IMR-90 (cell line): ENCODE results near the gene USP32. TPM values are rescaled to one million over a fixed set of nuclear protein-coding genes. Genes with fewer than 3 reads are reported as not detected.

Source experiments
- ATAC-seq: fragments of 200-7000 bp; cut with Tn5 transposase; 2 replicates; pipeline ENCODE4 v1.9.1; 2020; ENCODE audit warnings: low read depth, mild to moderate bottlenecking, moderate library complexity
- BruUV-seq: library from RNA; stranded (reverse); fragments of 400-500 nt; replicated peaks from 2 replicates; lab custom pipeline; 2021; lab: Mats Ljungman, UMichigan
- CTCF ChIA-PET: fragments of 300-600 bp; formaldehyde crosslinking; extraction: SDS; loops from one replicate; lab custom pipeline; 2021; ENCODE audit warnings: antibody characterized with exemption; lab: Yijun Ruan, JAX
- POLR2A ChIA-PET: fragments of 300-600 bp; sonication (Branson Sonifier 250); formaldehyde crosslinking; loops from one replicate; lab custom pipeline; 2022; ENCODE audit warnings: antibody characterized with exemption; ENCODE audit not compliant: unreplicated experiment; lab: Charles Lee
- DNase-seq: peaks from one replicate; pipeline ENCODE4 v3.0.0; 2013
- H2AFZ ChIP-seq: replicated peaks from 2 replicates; pipeline ENCODE3; 2013; ENCODE audit warnings: low read length, mild to moderate bottlenecking; ENCODE audit not compliant: poor library complexity
- H2AK5ac ChIP-seq: 2 replicates; pipeline ENCODE4 v1.6.1; 2013; ENCODE audit warnings: low read depth, low read length, inconsistent platforms
- H2AK9ac ChIP-seq: replicated peaks from 2 replicates; pipeline ENCODE3; 2013; ENCODE audit warnings: mild to moderate bottlenecking, low read depth, low read length, moderate library complexity; ENCODE audit not compliant: poor library complexity
- H2BK120ac ChIP-seq: 2 replicates; pipeline ENCODE4 v1.6.1; 2013; ENCODE audit warnings: low read depth, low read length, inconsistent platforms
- H2BK15ac ChIP-seq: 3 replicates; pipeline ENCODE4 v1.6.1; 2013; ENCODE audit warnings: low read depth, low read length, inconsistent platforms
- H2BK20ac ChIP-seq: 2 replicates; pipeline ENCODE4 v1.6.1; 2013; ENCODE audit warnings: low read depth, mild to moderate bottlenecking, inconsistent platforms, low read length, moderate library complexity
- H2BK5ac ChIP-seq: 2 replicates; pipeline ENCODE4 v1.6.1; 2013; ENCODE audit warnings: mild to moderate bottlenecking, low read depth, low read length, inconsistent platforms; ENCODE audit not compliant: poor library complexity, severe bottlenecking
- H3K14ac ChIP-seq: replicated peaks from 2 replicates; pipeline ENCODE4 v1.6.1; 2013; ENCODE audit warnings: low read depth, low read length, inconsistent platforms
- H3K18ac ChIP-seq: 2 replicates; pipeline ENCODE4 v1.6.1; 2013; ENCODE audit warnings: low read depth, low read length, control low read depth
- H3K23ac ChIP-seq: 2 replicates; pipeline ENCODE4 v1.6.1; 2013; ENCODE audit warnings: low read depth, low read length, inconsistent platforms
- H3K27ac ChIP-seq: 2 replicates; pipeline ENCODE4 v1.5.1; 2013; ENCODE audit warnings: mild to moderate bottlenecking, control low read depth, low read length; ENCODE audit not compliant: insufficient read depth
- H3K27me3 ChIP-seq: 2 replicates; pipeline ENCODE4 v1.6.1; 2013; ENCODE audit warnings: low read length; ENCODE audit not compliant: control insufficient read depth, insufficient read depth
- H3K36me3 ChIP-seq: 2 replicates; pipeline ENCODE4 v1.6.1; 2013; ENCODE audit warnings: low read length, mixed read lengths; ENCODE audit not compliant: control insufficient read depth, insufficient read depth
- H3K4ac ChIP-seq: 2 replicates; pipeline ENCODE4 v1.6.1; 2013; ENCODE audit warnings: low read depth, low read length, inconsistent platforms
- H3K4me1 ChIP-seq: 2 replicates; pipeline ENCODE4 v1.6.1; 2013; ENCODE audit warnings: low read length, mixed read lengths; ENCODE audit not compliant: control insufficient read depth, insufficient read depth
- H3K4me2 ChIP-seq: 2 replicates; pipeline ENCODE4 v1.6.1; 2013; ENCODE audit warnings: low read depth, mild to moderate bottlenecking, control low read depth, low read length, moderate library complexity
- H3K4me3 ChIP-seq: 2 replicates; pipeline ENCODE4 v1.5.1; 2013; ENCODE audit warnings: low read depth, mild to moderate bottlenecking, control low read depth, low read length, moderate library complexity; ENCODE audit not compliant: insufficient read depth
- H3K56ac ChIP-seq: 2 replicates; pipeline ENCODE4 v1.6.1; 2013; ENCODE audit warnings: low read length, inconsistent platforms; ENCODE audit not compliant: insufficient read depth; ENCODE audit errors: extremely low read depth
- H3K79me1 ChIP-seq, 2 experiments: 2 replicates each; pipeline ENCODE4 v1.6.1; 2013; ENCODE audit warnings: low read length in 2 of 2, inconsistent platforms in 1 of 2, low read depth in 1 of 2
- H3K9ac ChIP-seq: 2 replicates; pipeline ENCODE4 v1.6.1; 2013; ENCODE audit warnings: low read depth, low read length, control low read depth
- H3K9me1 ChIP-seq: 2 replicates; pipeline ENCODE4 v1.6.1; 2013; ENCODE audit warnings: low read length, inconsistent platforms; ENCODE audit not compliant: insufficient read depth
- H3K9me3 ChIP-seq: 2 replicates; pipeline ENCODE4 v1.6.1; 2013; ENCODE audit warnings: low read length; ENCODE audit not compliant: control insufficient read depth, insufficient read depth
- H4K20me1 ChIP-seq: 2 replicates; pipeline ENCODE4 v1.6.1; 2013; ENCODE audit warnings: low read length, inconsistent platforms; ENCODE audit not compliant: insufficient read depth
- H4K5ac ChIP-seq: 2 replicates; pipeline ENCODE4 v1.6.1; 2013; ENCODE audit warnings: mild to moderate bottlenecking, low read depth, low read length, control low read depth
- H4K8ac ChIP-seq, 2 experiments: 2 replicates each; pipeline ENCODE4 v1.6.1; 2013; ENCODE audit warnings: low read depth in 2 of 2, low read length in 2 of 2, control low read depth in 1 of 2, inconsistent platforms in 1 of 2
- H4K91ac ChIP-seq: 2 replicates; pipeline ENCODE4 v1.6.1; 2013; ENCODE audit warnings: low read depth, low read length, inconsistent platforms; ENCODE audit not compliant: insufficient read depth
- CEBPB ChIP-seq: IDR thresholded peaks from 2 replicates; pipeline ENCODE4 v1.6.1; 2012; ENCODE audit warnings: low read depth, low read length, improper control_type of control experiment
- CHD1 ChIP-seq: IDR thresholded peaks from 2 replicates; pipeline ENCODE4 v1.6.1; 2012; ENCODE audit warnings: low read depth, low read length, improper control_type of control experiment
- CTCF ChIP-seq: conservative IDR thresholded peaks from 2 replicates; pipeline ENCODE4 v1.5.1; 2012; ENCODE audit warnings: mild to moderate bottlenecking, low read depth, low read length, improper control_type of control experiment
- FOS ChIP-seq: fragments of 150-350 bp; IDR thresholded peaks from 2 replicates; pipeline ENCODE4 v1.6.1; 2016; ENCODE audit warnings: low read depth, low read length
- MAFK ChIP-seq: IDR thresholded peaks from 2 replicates; pipeline ENCODE4 v1.6.1; 2012; ENCODE audit warnings: low read depth, low read length, improper control_type of control experiment
- NFE2L2 ChIP-seq: fragments of 150-350 bp; IDR thresholded peaks from 2 replicates; pipeline ENCODE4 v1.6.1; 2016; ENCODE audit warnings: low read depth, mild to moderate bottlenecking, low read length
- RCOR1 ChIP-seq: IDR thresholded peaks from 2 replicates; pipeline ENCODE4 v1.6.1; 2012; ENCODE audit warnings: mild to moderate bottlenecking, low read length, improper control_type of control experiment; ENCODE audit not compliant: insufficient replicate concordance
- SMC3 ChIP-seq: fragments of 150-350 bp; IDR thresholded peaks from 2 replicates; pipeline ENCODE4 v1.6.1; 2016; ENCODE audit warnings: low read depth, mild to moderate bottlenecking, antibody characterized with exemption, low read length, moderate library complexity
- USF2 ChIP-seq: fragments of 150-350 bp; IDR thresholded peaks from 2 replicates; pipeline ENCODE4 v1.6.1; 2017; ENCODE audit warnings: mild to moderate bottlenecking, antibody characterized with exemption, low read length, low read depth
- WGBS, 2 experiments: methylation state at CpG; one replicate each; pipeline versions ENCODE4 v1.1.5 to v1.1.7; 2013; ENCODE audit warnings: missing lambda C conversion rate in 2 of 2; ENCODE audit not compliant: insufficient read length in 1 of 2; ENCODE audit errors: extremely low coverage in 2 of 2; 5-methylcytosine and 5-hydroxymethylcytosine counted together
- dilution Hi-C: fragments of 300-500 bp; cut with HindIII; formaldehyde crosslinking; loops from one replicate; pipeline ENCODE4 v1.14.3; 2018; ENCODE audit warnings: low sequenced_read_pairs; ENCODE audit not compliant: unreplicated experiment
- in situ Hi-C: fragments of 300-500 bp; cut with MboI; formaldehyde crosslinking; loops from 3 replicates; pipeline ENCODE4 v1.14.3; 2019; ENCODE audit warnings: low sequenced_read_pairs, inconsistent platforms, mixed read lengths
- intact Hi-C: fragments of 100-400 bp; cut with micrococcal nuclease; formaldehyde crosslinking; loops from 2 replicates; pipeline ENCODE4 v1.10.0; 2022
- polyA plus RNA-seq, 3 experiments: library from polyadenylated mRNA; depleted of rRNA; stranded (reverse); fragments of >200 nt; gene quantifications; 2 replicates each; pipeline ENCODE4 v1.2.3, GENCODE V29; 2012; ENCODE audit warnings: low replicate concordance in 1 of 3
- total RNA-seq: library from RNA; depleted of rRNA; stranded (reverse); fragments of >200 nt; gene quantifications from 2 replicates; pipeline ENCODE4 v1.2.3, GENCODE V29; 2012

The USP32 gene
- total and polyA plus RNA-seq, 2 of the 4 experiments (the other 2 are of a cell fraction), result 16.8 to 46.8 TPM

GRCh38 chr17:60416368-60416925 lies 24.5 kb upstream of the USP32 start:
- H4K20me1 ChIP-seq, result no peaks in the 10 kb centered on the region
- dilution Hi-C loops, result no loop called here
- no peaks in the 10 kb centered on the region; the same call in 1 of the 2 replicates for H3K4me1 ChIP-seq
- H2BK15ac ChIP-seq, result no peak overlapping the region
- no peak overlapping the region for H4K5ac ChIP-seq
- no peak overlapping the region for H4K91ac ChIP-seq
- H2AFZ ChIP-seq, result no peak overlapping the region
- CTCF ChIA-PET, result interaction anchor here (0.6 kb wide), 1 partner anchor 24 kb away, joined by 3 read pairs; the partner anchor contains the start of gene USP32
- H3K9me1 ChIP-seq, result no peaks in the 10 kb centered on the region
- no peaks in the 10 kb centered on the region for H3K79me1 ChIP-seq
- H3K9ac ChIP-seq, result no peak overlapping the region
- H2BK5ac ChIP-seq, result no peak overlapping the region
- H3K4me2 ChIP-seq, result no peak overlapping the region
- H3K23ac ChIP-seq, result no peak overlapping the region
- no peak overlapping the region for H2BK20ac ChIP-seq
- TF ChIP-seq RCOR1 (no peak), SMC3 (no peak), USF2 (no peak), CHD1 (no peak), FOS (no peak), CEBPB (no peak), MAFK (peak; percentile 32; the same call in 1 of the 2 replicates), CTCF (no peak), NFE2L2 (no peak)
- DNase-seq (no peak), ATAC-seq (no peak)
- H3K14ac ChIP-seq, result no peak overlapping the region
- no peak overlapping the region for H3K18ac ChIP-seq
- H3K4ac ChIP-seq, result no peak overlapping the region
- H3K27me3 ChIP-seq, result peaks cover 2% of the 10 kb centered on the region
- H3K4me3 ChIP-seq, result no peak overlapping the region
- no peak overlapping the region for H2BK120ac ChIP-seq
- H3K56ac ChIP-seq, result no peak overlapping the region
- H3K36me3 ChIP-seq, result no peaks in the 10 kb centered on the region
- no peak overlapping the region for H2AK5ac ChIP-seq
- no peak overlapping the region for H4K8ac ChIP-seq
- intact Hi-C loops, result no loop called here
- H3K27ac ChIP-seq, result no peak overlapping the region
- WGBS, 2 experiments, result no CpG with 5 or more reads among the region's 2 CpGs
- POLR2A ChIA-PET, result no interaction called here
- no peaks in the 10 kb centered on the region for H3K9me3 ChIP-seq
- no TSS peak for BruUV-seq
- no peak overlapping the region for H2AK9ac ChIP-seq
- in situ Hi-C loops, result loop anchor here (25.0 kb wide), 1 partner anchor 279 kb away; the partner anchor contains the start of gene CA4
